IPS DF 19.7 (cell line): ENCODE measurements around the gene PKHD1.
"Not testable (repeated sequence)": the region's sequence is repeated elsewhere in the genome, so short reads cannot be mapped to it uniquely, and the experiment has no call there.

Source experiments
- DNase-seq: peaks from one replicate; pipeline ENCODE4 v3.0.0-alpha.2; 2013; ENCODE audit warnings: low read depth, low spot score

PKHD1 gene

GRCh38 chr6:51995214-51995755, 92.1 kb downstream of the PKHD1 start:
- DNase-seq = no peak

GRCh38 chr6:51992876-51993275, 94.5 kb downstream of the PKHD1 start:
- no peak for DNase-seq

DNA sequence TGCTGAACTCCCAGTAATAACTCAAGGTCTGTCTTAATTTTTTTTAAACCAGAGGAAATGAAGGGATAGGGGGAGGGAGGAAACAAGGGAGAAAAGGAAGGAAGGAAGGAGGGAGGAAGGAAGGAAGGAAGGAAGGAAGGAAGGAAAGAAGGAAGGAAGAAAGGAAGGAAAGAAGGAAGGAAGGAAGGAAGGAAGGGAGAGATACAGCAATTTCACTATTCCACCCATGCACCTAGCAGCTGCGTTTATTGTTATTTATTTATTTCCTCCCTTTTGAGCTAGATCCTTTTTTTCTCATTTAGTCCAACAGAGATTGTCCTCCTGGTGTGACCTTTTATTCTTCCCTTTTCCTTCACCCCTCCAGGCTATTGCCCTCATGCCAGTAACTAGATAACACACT, 97.6 kb downstream of the PKHD1 start:
- no peak for DNase-seq

GRCh38 chr6:51986864-51987263, 100.5 kb downstream of the PKHD1 start:
- DNase-seq = no peak

GRCh38 chr6:51983564-51983963, 103.8 kb downstream of the PKHD1 start:
- DNase-seq = no peak

DNA sequence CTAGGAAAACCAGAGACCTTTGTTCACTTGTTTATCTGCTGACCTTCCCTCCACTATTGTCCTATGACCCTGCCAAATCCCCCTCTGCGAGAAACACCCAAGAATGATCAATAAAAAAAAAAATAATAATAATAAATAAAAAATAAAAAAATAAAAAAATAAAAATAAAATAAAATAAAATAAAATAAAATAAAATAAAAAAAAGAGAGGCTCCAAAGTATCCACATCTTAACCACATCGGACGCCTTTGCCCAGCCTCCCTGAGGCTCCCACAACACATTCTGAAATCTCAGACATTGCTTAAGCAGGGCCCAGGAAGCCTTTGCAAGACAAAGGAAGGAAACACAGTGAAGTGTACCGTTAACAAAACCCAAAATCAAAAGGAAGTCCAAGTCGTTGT, 104.7 kb downstream of the PKHD1 start:
- not testable (repeated sequence) for DNase-seq

DNA sequence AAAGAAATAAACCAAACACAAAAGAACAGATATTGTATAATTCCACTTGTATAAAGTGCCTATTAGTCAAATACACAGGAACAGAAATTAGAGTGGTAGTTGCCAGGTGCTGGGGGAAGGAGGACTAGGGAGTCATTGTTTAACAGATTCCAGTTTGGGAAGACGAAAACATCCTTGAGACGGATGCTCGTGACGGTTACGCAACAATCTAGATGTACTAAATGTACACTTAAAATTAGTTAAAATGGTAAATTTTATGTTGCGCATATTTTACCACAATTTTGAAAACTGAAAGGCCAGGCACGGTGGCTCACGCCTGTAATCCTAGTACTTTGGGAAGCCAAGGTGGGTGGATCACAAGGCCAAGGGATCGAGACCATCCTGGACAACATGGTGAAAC, 111.0 kb downstream of the PKHD1 start:
- DNase-seq = no peak

GRCh38 chr6:51972659-51973058, 114.8 kb downstream of the PKHD1 start:
- no peak for DNase-seq

DNA sequence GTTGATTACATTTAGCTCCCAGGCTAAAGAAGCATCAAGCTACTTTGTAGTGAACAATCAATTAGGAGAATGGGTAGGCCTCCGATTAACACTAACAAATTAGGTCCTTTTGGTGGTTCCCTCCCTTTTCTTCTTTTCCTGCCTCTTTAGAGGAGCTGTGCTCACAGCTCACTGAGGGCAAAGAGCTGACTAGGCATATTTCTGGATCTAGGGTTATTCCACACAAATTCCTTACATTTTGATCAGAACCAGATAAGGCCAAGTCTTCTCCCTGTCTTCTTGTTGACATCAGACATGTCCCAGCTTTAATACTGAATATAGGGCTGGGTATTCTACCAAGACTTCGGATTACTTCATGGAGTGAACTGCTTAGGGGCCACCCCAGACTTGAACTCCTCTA, 119.1 kb downstream of the PKHD1 start:
- no peak for DNase-seq

DNA sequence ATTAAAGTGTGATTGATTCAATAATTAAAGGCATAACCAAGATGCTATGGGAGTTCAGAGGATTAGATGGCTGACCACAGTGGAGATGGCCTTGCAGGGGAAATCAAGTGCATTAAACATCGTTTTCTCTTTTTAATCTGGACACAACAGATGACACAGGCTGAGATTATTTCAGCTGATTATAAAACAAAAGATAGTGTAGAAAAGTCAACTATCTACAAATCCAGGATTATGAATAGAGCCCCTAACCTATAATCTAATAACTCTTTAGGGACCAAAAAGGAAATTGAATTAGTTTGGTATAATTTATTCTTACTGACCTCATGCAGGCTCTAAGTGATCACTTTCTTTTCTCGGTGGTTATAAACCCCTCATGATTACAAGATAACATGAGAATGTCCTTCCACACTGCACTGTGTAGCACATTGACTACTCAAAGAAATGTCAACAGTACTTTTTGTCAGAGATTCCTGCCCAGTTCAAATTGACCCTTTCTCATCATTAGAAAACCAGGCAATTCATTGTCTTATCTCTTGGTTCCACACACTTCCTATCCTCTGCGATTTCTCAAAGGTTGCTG, 122.1 kb downstream of the PKHD1 start:
- DNase-seq = no peak

DNA sequence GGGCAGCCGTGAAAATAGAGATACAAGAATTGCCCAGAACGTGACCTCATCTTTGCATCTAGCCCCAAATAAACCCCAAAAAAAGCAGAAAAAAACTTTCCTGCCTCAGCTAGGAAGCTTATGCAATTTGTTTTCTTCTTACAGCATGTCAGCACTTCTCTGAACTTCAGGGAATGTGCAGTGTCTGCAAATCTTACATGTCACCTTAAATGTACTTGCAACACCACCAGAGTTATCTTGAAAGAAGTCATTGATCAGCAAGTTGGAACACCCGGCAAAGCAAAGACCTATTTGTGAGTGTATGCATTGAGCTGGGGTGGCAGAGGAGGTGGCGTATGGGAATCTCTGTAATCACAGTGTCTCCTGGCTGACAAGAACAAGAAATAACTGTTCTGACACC, 123.4 kb downstream of the PKHD1 start:
- no peak for DNase-seq

DNA sequence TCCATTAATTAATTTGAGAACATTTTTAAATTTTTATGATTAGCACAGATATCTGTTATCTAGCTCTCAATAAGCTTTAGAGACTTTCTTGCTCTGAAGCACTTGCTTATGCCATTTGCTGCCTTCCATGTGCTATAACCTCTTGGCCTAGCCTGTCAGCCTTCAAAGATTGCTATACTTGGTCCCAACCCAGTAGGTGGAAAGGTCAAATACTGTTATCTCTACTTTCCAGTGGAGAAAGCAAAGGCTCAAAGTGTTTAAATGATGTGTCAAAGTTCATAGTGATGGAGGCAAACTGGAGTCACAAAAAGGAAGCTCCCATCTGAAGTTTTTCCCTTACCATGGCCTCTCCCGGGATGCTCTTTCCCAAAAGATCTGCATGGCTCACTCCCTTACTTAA, 125.1 kb downstream of the PKHD1 start:
- no peak for DNase-seq

GRCh38 chr6:51960419-51960818, 127.0 kb downstream of the PKHD1 start:
- DNase-seq = no peak

- peak; percentile 52 for DNase-seq
Observed at GRCh38 chr6:51959744-51960383, 127.5 kb downstream of the PKHD1 start.

DNA sequence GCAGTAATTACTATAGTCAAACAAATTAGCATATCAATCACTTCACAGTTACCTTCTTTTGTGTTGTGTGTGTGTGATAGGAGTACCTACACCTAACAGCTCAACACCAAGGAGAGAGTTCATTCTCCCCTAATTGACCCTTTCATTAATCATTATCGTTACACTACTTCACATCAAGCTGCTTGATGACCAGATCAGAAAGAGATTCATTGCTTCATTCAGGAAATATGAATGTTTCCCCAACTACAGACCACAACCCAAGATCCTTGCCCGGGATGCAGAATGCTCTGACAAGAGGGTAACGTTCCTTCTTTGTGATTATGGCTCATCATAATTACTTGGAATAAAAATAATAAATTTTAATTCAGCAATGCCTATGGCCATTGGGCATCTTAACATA, 132.7 kb downstream of the PKHD1 start:
- DNase-seq = no peak

- DNase-seq = no peak
Observed at GRCh38 chr6:51953246-51953645, 134.2 kb downstream of the PKHD1 start.

GRCh38 chr6:51951924-51952323, 135.5 kb downstream of the PKHD1 start:
- DNase-seq = no peak

GRCh38 chr6:51949526-51949925, 137.9 kb downstream of the PKHD1 start:
- no peak for DNase-seq

DNA sequence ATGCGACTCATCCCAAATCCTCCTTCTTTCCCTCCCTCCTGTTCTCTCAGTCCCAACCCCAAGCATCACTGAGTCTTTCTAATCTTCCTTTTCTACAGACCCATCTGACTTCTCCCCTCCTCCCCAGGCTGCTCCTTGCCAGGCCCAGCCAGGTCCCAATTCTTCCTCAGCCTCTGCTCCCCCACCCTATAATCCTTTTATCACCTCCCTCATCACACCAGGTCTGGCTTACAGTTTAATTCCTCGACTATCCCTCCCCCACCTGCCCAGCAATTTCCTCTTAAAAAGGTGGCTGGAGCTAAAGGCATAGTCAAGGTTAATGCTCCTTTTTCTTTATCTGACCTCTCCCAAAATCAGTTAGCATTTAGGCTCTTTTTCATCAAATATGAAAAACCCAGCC, 147.7 kb downstream of the PKHD1 start:
- not testable (repeated sequence) for DNase-seq

DNA sequence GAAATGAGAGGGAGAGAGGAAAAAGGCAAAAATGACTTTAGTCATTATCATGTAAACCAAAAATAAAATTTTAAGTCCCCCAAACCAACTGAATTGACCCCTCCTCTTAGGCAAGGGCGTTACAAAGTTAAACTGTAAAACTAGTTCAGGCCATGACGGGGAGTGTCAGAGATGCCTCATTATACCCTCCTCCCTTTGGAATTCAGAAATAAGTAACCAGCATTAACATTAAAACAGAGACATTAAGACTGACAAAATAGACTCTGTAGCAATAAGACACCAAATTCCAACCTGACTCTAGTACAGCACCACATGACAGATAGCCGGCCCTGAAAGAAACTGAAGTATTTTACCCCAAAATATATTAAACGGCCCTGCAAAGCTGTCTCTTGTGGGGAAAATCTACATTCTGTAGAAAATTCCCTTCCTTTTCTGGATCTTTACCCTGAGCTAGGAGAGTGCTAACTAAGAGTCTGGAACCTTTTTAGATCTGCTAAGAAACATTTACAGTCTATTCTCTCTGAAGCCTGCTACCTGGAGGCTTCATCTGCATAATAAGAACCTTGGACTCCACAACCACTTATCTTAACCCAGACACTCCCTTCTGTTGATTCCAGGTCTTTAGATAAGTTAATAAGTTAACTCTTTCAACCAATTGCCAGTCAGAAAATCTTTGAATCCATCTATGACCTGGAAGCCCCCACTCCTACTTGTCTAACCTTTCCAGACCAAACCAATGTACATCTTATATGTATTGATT, 150.7 kb downstream of the PKHD1 start:
- no peak for DNase-seq

GRCh38 chr6:51934098-51934497, 153.3 kb downstream of the PKHD1 start:
- DNase-seq = peak; percentile 65

- DNase-seq = no peak
Observed at GRCh38 chr6:51932956-51933355, 154.5 kb downstream of the PKHD1 start.

- DNase-seq = no peak
Observed at GRCh38 chr6:51930602-51931001, 156.8 kb downstream of the PKHD1 start.
